Measurements from ENCODE around the gene CLDN25. TPM values are rescaled to one million over a fixed set of nuclear protein-coding genes. Genes with fewer than 3 reads are reported as not detected.

CLDN25 gene
- total RNA-seq, 1 donor from 2014 or later, result not detected

DNA sequence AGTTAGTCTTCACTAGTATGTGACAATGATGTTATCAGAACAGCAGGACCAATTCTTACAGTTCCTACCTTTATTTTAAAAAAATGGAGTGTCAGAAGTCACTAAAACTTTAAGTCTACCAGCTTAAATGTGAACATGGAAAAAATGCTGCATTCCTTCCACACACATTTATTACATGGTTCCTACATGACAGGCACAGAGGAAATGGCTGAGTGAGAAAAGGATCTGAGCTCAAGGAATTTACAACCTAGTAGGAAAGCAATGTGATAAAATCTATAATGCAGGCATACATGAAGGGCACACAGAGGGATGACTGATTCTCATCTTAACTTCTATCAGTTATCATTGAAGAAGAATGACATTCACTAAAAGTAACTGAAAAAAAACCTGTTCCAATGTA, 23.0 kb downstream of the CLDN25 start:
- intact Hi-C loops (cut with DNase I), result loop anchor here (10.0 kb wide), 2 partner anchors 72 to 462 kb away; partner anchors contain the start of gene USP28
- DNase-seq (ENCODE audit: low spot score), result no peak

DNA sequence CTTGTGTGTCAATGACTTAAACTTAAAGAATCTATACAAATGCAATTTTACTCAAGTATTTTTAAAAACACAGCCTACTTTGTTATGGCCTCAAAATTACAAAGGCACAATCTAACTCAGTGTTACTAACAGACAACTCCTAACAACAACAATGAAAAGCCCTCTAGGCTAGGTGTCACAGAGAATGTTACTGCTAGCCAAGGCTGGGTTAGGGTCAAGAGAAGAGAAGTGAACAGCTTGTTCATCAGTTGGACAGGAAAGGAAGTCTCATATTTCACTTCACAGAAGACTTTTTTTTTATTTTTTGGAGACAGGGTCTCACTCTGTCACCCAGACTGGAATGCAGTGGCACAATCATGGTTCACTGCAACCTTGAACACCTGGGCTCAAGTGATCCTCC, 26.0 kb downstream of the CLDN25 start:
- no peak for DNase-seq (ENCODE audit: low spot score)
- intact Hi-C loops (cut with DNase I), result loop anchor here (10.0 kb wide), 2 partner anchors 69 to 459 kb away; partner anchors contain the start of gene USP28

DNA sequence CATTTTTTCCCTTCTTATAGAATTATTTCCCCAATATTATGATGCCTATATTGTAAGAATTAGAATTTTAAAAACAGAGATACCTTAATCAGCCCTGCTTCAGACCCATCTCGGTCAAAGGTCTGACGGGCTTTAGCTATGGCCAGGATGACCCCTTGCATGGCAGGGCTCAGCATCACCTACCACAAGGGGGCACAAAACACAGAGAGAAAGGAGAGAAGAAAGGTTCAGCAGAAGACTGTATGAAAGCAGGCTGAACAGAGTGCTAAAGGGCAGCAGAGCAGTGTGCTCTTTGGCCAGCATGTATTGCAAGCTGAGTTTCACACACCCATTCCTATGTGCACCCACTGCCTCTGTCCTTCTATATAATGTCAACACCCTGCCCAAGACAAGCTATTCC, 26.8 kb downstream of the CLDN25 start:
- intact Hi-C loops (cut with DNase I), result loop anchor here (10.0 kb wide), 2 partner anchors 68 to 458 kb away; partner anchors contain the start of gene USP28
- no peak for DNase-seq (ENCODE audit: low spot score)

DNA sequence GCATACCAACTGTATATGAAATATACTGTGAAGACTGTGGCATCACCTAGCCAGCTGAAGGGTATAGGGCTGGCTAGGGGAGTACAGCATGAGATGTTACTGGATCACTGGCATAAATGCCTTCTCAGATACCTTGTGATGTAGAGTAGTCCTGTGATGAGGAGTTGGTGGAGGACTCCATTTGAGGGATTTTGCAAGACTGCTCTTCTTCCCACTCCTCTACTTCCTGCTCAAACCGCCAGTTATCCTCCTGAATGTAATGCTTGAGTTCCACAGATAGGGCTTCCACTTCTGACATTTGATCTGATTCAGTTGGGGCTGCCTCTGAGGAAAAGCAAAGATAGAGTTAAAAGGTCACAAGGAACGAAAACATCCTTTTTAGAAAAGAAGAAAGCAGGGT, 29.3 kb downstream of the CLDN25 start:
- DNase-seq (ENCODE audit: low spot score), result no peak
- intact Hi-C loops (cut with DNase I), result loop anchor here (10.0 kb wide), 2 partner anchors 66 to 456 kb away; partner anchors contain the start of gene USP28

DNA sequence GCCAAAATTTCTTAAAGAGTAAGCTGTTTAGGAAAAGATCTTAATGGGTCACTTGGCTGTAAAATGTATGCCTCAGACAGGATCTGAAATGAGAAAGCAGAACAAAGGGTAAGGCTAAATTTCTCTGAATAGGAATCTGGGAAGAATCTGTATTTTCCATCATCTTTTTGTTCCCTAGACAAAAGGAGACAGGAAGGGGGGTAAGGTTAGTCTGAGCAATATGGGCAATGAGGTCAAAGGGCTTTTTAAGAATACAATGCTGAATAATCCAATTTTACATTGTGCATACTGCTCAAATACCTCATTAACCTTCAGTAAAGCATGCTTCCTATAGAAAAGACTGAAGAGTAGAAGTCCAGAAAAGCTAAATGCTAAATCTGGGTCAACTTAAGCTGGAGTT, 34.6 kb downstream of the CLDN25 start:
- intact Hi-C loops (cut with DNase I), result no loop called here
- DNase-seq (ENCODE audit: low spot score), result no peak

DNA sequence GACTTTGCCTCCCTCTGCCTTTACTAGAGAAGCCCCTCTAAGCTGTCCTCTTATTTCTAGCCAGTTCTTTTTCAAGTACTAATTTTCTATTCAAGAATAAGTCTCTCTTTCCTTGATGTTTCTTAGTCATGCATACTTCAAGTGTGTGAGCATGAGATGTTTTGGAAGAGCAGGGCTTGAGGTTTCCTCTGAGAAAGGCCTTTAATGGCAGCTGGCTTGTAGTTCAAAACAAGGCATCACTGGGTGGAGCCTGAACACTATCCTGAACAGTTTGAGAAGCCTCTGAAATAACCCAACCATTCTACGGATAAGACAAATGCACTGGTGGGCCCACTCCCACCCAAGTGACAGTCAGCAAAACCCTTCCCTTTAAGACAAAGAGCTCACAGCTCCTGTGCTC, 37.6 kb downstream of the CLDN25 start:
- DNase-seq (ENCODE audit: low spot score), result no peak
- intact Hi-C loops (cut with DNase I), result no loop called here

DNA sequence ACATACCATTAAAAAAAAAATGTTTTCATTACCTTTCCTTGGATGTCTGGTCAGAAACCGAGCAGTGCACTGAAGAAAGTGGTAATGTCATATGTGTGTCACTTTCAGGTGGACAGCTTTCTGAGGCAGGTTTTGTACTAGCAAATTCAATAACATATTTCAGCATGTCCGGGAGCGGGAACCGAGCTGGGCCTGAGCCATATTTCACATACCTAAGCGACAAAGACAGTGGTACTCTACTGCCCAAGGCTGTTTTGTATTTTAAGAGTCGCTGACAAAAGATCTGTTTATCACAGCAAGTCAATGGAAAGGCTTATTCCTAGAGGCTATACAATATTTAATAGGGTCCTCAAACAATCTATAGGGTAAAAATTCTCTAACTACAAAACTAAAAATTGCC, 38.0 kb downstream of the CLDN25 start:
- intact Hi-C loops (cut with DNase I), result no loop called here
- no peak for DNase-seq (ENCODE audit: low spot score)

DNA sequence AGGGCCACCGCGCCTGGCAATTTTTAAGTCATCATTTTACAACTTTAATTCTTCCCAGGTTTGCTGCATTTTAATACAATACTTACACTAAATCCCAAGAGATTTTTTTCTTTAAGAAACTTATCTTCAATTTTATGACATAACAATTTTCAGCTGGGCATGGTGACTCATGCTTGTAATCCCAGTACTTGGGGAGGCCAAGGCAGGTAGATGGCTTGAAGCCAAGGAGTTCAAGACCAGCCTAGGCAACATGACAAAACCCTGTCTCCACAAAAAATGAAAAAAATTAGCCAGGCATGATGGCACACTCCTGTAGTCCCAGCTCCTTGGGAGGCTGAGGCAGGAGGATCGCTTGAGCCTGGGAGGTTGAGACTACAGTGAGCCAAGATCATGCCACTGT, 38.8 kb downstream of the CLDN25 start:
- intact Hi-C loops (cut with DNase I), result no loop called here
- DNase-seq (ENCODE audit: low spot score), result no peak

DNA sequence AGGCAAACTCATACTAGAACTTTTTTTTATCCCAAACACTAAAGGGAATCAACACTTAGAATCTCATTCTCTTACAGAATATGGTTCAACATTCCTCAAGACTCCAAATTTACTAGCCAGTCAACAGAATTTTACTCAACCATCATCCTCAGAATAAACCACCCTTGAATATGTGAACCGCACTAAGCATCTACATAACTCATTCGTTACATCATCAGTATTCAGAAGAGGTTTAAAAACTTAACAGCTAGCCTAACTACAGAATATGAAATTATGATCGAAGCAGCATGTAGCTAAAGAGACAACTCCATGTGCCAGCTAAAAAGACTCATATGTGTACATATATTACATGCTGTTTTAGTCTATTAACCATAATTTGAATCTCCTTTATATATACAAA, 47.9 kb downstream of the CLDN25 start:
- intact Hi-C loops (cut with DNase I), result no loop called here

DNA sequence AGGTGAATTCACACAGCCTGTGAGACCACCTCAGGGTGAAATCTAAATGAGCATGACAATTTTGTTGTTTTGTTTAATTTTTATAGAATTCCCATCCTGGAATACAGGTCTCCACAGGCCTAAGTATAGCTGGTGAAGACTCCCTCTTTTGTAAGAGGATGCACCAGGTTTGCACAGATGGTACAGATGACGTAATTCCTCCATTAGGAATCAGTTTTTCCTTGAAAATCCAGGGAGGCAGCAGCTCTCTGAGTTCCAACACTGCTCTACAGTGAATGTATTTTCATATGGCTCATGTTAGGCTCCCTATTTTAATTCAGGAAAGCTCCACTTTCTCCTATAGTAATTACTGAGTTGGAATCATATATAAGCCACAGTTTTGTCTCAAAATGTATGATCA, 48.6 kb downstream of the CLDN25 start:
- intact Hi-C loops (cut with DNase I), result no loop called here
- DNase-seq (ENCODE audit: low spot score), result no peak

More for the DNA sequence above, 47.9 kb downstream of the CLDN25 start:
- no peak for DNase-seq (ENCODE audit: low spot score)

DNA sequence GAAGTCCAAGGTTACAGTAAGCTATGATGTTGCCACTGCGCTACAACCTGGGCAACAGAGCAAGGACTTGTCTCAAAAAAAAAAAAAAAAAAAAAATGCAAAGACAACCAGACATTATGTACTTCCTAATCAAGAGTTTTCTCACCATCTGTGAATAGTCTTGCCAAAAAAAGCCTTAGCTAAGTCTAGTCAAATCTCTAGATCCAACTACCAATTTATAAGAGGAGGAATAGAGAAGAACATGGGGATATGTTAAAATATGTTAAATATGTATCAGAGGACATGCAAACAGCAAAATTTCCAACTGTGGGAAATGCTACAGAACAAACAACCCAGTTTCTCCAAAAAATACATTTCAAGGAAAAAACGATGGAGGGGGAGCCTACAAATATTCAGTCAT, 50.2 kb downstream of the CLDN25 start:
- intact Hi-C loops (cut with DNase I), result no loop called here
- no peak for DNase-seq (ENCODE audit: low spot score)

Other genes starting within 250 kb of the CLDN25 start
- gene TMPRSS5, start 73.5 kb upstream of the CLDN25 start, total RNA-seq, result 0.81 TPM
- 8.0 TPM for gene ZW10, start 6.1 kb upstream of the CLDN25 start, total RNA-seq
- gene USP28, start 95.8 kb downstream of the CLDN25 start, total RNA-seq, result 139 TPM
- gene HTR3B, start 125.0 kb downstream of the CLDN25 start, total RNA-seq, result not detected
- gene HTR3A, start 195.3 kb downstream of the CLDN25 start, total RNA-seq, result not detected

Measured in cardiac septum (tissue), 1 donor.